Neural progenitor cell (in vitro differentiated cells): Measurements from ENCODE around the gene CHD2. TPM values are rescaled to one million over a fixed set of nuclear protein-coding genes. Genes with fewer than 3 reads are reported as not detected.

ENCODE experiments used
- DNase-seq: peaks from one replicate; pipeline ENCODE4 v3.0.0-alpha.2; 2016; ENCODE audit warnings: low spot score
- H2AFZ ChIP-seq: fragments of 200-600 bp; sonication (generic); replicated peaks from 2 replicates; pipeline ENCODE4 v1.6.1; 2016; ENCODE audit warnings: antibody characterized with exemption
- H3F3A ChIP-seq: fragments of 200-600 bp; sonication (generic); 2 replicates; pipeline ENCODE4 v1.6.1; 2016; ENCODE audit warnings: antibody characterized with exemption, low read depth
- H3K27ac ChIP-seq: fragments of 200-600 bp; sonication (generic); 2 replicates; pipeline ENCODE4 v1.5.1; 2016; ENCODE audit warnings: mild to moderate bottlenecking
- H3K27me3 ChIP-seq: fragments of 200-600 bp; sonication (generic); 2 replicates; pipeline ENCODE4 v1.6.1; 2016; ENCODE audit warnings: mild to moderate bottlenecking, moderate library complexity
- H3K36me3 ChIP-seq: fragments of 200-600 bp; sonication (generic); 2 replicates; pipeline ENCODE4 v1.5.1; 2016
- H3K4me1 ChIP-seq: fragments of 200-600 bp; sonication (generic); 2 replicates; pipeline ENCODE4 v1.6.1; 2016; ENCODE audit warnings: mixed run types
- H3K4me2 ChIP-seq: fragments of 200-600 bp; sonication (generic); 2 replicates; pipeline ENCODE4 v1.6.1; 2016
- H3K4me3 ChIP-seq: fragments of 200-600 bp; sonication (generic); 2 replicates; pipeline ENCODE4 v1.5.1; 2016
- H3K79me2 ChIP-seq: fragments of 200-600 bp; sonication (generic); 2 replicates; pipeline ENCODE4 v1.6.1; 2016; ENCODE audit warnings: low read depth
- H3K9ac ChIP-seq: fragments of 200-600 bp; sonication (generic); 2 replicates; pipeline ENCODE4 v1.6.1; 2016
- H3K9me3 ChIP-seq: fragments of 200-600 bp; sonication (generic); 2 replicates; pipeline ENCODE4 v1.5.1; 2016; ENCODE audit warnings: low read depth
- H4K20me1 ChIP-seq: fragments of 200-600 bp; sonication (generic); 2 replicates; pipeline ENCODE4 v1.6.1; 2016; ENCODE audit warnings: low read depth
- H3K27ac Mint-ChIP-seq: 3 replicates; pipeline ENCODE4 v1.8.0; 2021; ENCODE audit warnings: mixed read lengths
- H3K27me3 Mint-ChIP-seq: 2 replicates; pipeline ENCODE4 v1.8.0; 2022; ENCODE audit warnings: low read depth, mild to moderate bottlenecking, inconsistent platforms, moderate library complexity, mixed read lengths; ENCODE audit not compliant: insufficient read depth
- H3K36me3 Mint-ChIP-seq: 3 replicates; pipeline ENCODE4 v1.8.0; 2021; ENCODE audit warnings: mixed read lengths
- H3K4me1 Mint-ChIP-seq: 3 replicates; pipeline ENCODE4 v1.8.0; 2021; ENCODE audit warnings: mixed read lengths
- H3K4me3 Mint-ChIP-seq: 3 replicates; pipeline ENCODE4 v1.8.0; 2021; ENCODE audit warnings: mild to moderate bottlenecking, moderate library complexity, mixed read lengths
- H3K9me3 Mint-ChIP-seq: 3 replicates; pipeline ENCODE4 v1.8.0; 2020; ENCODE audit warnings: mixed read lengths
- CTCF ChIP-seq: fragments of 200-600 bp; sonication (generic); IDR thresholded peaks from 2 replicates; pipeline ENCODE4 v1.5.1; 2017; ENCODE audit warnings: antibody characterized with exemption, mild to moderate bottlenecking
- EZH2 ChIP-seq: fragments of 200-600 bp; sonication (generic); IDR thresholded peaks from 2 replicates; pipeline ENCODE4 v1.6.1; 2017; ENCODE audit warnings: antibody characterized with exemption, mild to moderate bottlenecking, moderate library complexity
- EZH2phosphoT487 ChIP-seq: fragments of 200-600 bp; sonication (generic); IDR thresholded peaks from 2 replicates; pipeline ENCODE4 v1.6.1; 2017; ENCODE audit warnings: antibody characterized with exemption
- total RNA-seq: library from RNA; depleted of rRNA; stranded (reverse); fragments of >200 nt; gene quantifications from 2 replicates; pipeline ENCODE4 v1.2.3, GENCODE V29; 2015; ENCODE audit warnings: low replicate concordance

The CHD2 gene
- total RNA-seq, 1 donor from 2014 or later, result 128 TPM

DNA sequence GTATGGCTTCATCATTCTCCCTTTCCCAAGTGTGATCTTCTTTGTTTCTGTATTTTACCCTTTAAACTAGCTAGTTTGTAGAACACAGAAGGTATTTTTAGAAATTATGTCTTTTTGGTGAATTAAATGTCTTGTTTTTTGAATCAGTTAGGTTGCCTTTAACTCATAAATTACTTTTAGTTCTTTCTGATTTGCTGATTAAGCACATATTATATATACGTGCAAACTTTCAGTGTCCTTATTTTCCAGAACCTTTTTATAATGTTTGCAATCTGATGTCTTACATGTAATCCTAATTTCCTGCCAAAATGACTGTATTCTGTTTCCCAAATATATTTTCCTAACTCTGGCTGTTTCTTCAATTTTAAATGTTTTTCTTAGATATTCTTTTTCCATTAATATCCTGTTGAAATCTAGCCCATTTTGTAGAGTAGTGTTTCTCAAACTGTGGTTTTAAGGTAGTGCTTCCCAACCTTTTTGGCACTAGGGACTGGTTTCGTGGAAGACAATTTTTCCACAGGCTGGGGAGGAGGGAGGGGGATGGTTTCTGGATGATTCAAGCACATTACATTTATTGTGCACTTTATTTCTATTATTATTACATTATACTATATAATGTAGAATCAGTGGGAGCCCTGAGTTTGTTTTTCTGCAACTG lies 51.8 kb downstream of the CHD2 start:
- no peak for DNase-seq
- peaks cover 5% of the 10 kb centered on the region for H4K20me1 ChIP-seq
- TF ChIP-seq CTCF (no peak), EZH2phosphoT487 (no peak), EZH2 (no peak)
- peaks cover 68% of the 10 kb centered on the region for H3K36me3 ChIP-seq
- H3K9me3 ChIP-seq, result no peaks in the 10 kb centered on the region
- H3K4me2 ChIP-seq, result no peak overlapping the region
- no peak overlapping the region for H3K4me3 ChIP-seq
- H3F3A ChIP-seq, result peaks cover 65% of the 10 kb centered on the region
- no peak overlapping the region for H3K9ac ChIP-seq
- H3K4me1 ChIP-seq, result peaks cover 10% of the 10 kb centered on the region
- Mint-ChIP-seq H3K9me3 (peaks cover 27% of the 10 kb centered on the region), H3K36me3 (peaks cover 74% of the 10 kb centered on the region), H3K27ac (no peak overlapping the region), H3K27me3 (peaks cover 5% of the 10 kb centered on the region), H3K4me3 (no peak overlapping the region), H3K4me1 (no peaks in the 10 kb centered on the region)
- H3K27me3 ChIP-seq, result no peaks in the 10 kb centered on the region
- H3K27ac ChIP-seq, result peak overlapping the region; percentile 80
- no peak overlapping the region for H2AFZ ChIP-seq
- H3K79me2 ChIP-seq, result peaks cover 80% of the 10 kb centered on the region

GRCh38 chr15:92952458-92952850 lies 52.3 kb downstream of the CHD2 start:
- DNase-seq, result no peak
- Histone ChIP-seq H3K27me3 (no peaks in the 10 kb centered on the region), H3K4me1 (peaks cover 10% of the 10 kb centered on the region), H3F3A (peaks cover 71% of the 10 kb centered on the region), H4K20me1 (peaks cover 10% of the 10 kb centered on the region), H3K27ac (peak overlapping the region; percentile 80), H2AFZ (no peak overlapping the region), H3K9ac (no peak overlapping the region), H3K79me2 (peaks cover 81% of the 10 kb centered on the region), H3K4me3 (no peak overlapping the region), H3K36me3 (peaks cover 69% of the 10 kb centered on the region), H3K4me2 (no peak overlapping the region), H3K9me3 (no peaks in the 10 kb centered on the region)
- H3K9me3 Mint-ChIP-seq, result peaks cover 21% of the 10 kb centered on the region
- no peaks in the 10 kb centered on the region for H3K4me1 Mint-ChIP-seq
- H3K27ac Mint-ChIP-seq, result no peak overlapping the region
- peaks cover 5% of the 10 kb centered on the region for H3K27me3 Mint-ChIP-seq
- TF ChIP-seq CTCF, result no peak
- TF ChIP-seq EZH2phosphoT487, result no peak
- no peak for TF ChIP-seq EZH2
- peaks cover 74% of the 10 kb centered on the region for H3K36me3 Mint-ChIP-seq
- H3K4me3 Mint-ChIP-seq, result no peak overlapping the region

GRCh38 chr15:92953566-92953965 lies 53.4 kb downstream of the CHD2 start:
- H3K4me1 ChIP-seq, result peaks cover 10% of the 10 kb centered on the region
- no peak overlapping the region for H3K4me3 Mint-ChIP-seq
- peaks cover 76% of the 10 kb centered on the region for H3F3A ChIP-seq
- no peaks in the 10 kb centered on the region for H3K4me1 Mint-ChIP-seq
- peak overlapping the region; percentile 16 for H3K27ac ChIP-seq
- no peak overlapping the region for H2AFZ ChIP-seq
- H3K27me3 ChIP-seq, result no peaks in the 10 kb centered on the region
- H3K4me2 ChIP-seq, result no peak overlapping the region
- no peak for TF ChIP-seq CTCF
- no peak for TF ChIP-seq EZH2
- TF ChIP-seq EZH2phosphoT487, result no peak
- H3K27me3 Mint-ChIP-seq, result peaks cover 5% of the 10 kb centered on the region
- peaks cover 17% of the 10 kb centered on the region for H4K20me1 ChIP-seq
- no peaks in the 10 kb centered on the region for H3K9me3 ChIP-seq
- no peak for DNase-seq
- no peak overlapping the region for H3K27ac Mint-ChIP-seq
- H3K9ac ChIP-seq, result no peak overlapping the region
- H3K36me3 ChIP-seq, result peaks cover 71% of the 10 kb centered on the region
- H3K79me2 ChIP-seq, result peaks cover 84% of the 10 kb centered on the region
- H3K36me3 Mint-ChIP-seq, result peaks cover 72% of the 10 kb centered on the region
- peaks cover 13% of the 10 kb centered on the region for H3K9me3 Mint-ChIP-seq
- no peak overlapping the region for H3K4me3 ChIP-seq
